Muscle layer of duodenum (tissue), 2 donors: Measurements from ENCODE around the gene MAP3K4.

ENCODE experiments used
- H3K27ac ChIP-seq: one replicate; pipeline ENCODE4 v1.7.0; 2013; ENCODE audit warnings: mild to moderate bottlenecking, low read length
- H3K27me3 ChIP-seq: one replicate; pipeline ENCODE4 v1.7.0; 2013; ENCODE audit warnings: low read depth, mild to moderate bottlenecking, control low read depth, low read length
- H3K36me3 ChIP-seq, 2 donors: one replicate each; pipeline ENCODE4 v1.7.0; 2013; ENCODE audit warnings: low read length in 2 of 2, control low read depth in 1 of 2, mild to moderate bottlenecking in 1 of 2; ENCODE audit not compliant: insufficient read depth in 2 of 2, control insufficient read depth in 1 of 2
- H3K4me1 ChIP-seq, 2 donors: one replicate each; pipeline ENCODE4 v1.7.0; 2013; ENCODE audit warnings: low read length in 2 of 2, mild to moderate bottlenecking in 2 of 2, control low read depth in 1 of 2, moderate library complexity in 1 of 2; ENCODE audit not compliant: insufficient read depth in 2 of 2, control insufficient read depth in 1 of 2
- H3K4me3 ChIP-seq, 2 donors: one replicate each; pipeline ENCODE4 v1.7.0; 2013; ENCODE audit warnings: low read length in 2 of 2, low read depth in 1 of 2, mild to moderate bottlenecking in 1 of 2
- H3K9me3 ChIP-seq, 2 donors: one replicate each; pipeline ENCODE4 v1.7.0; 2013; ENCODE audit warnings: low read length in 2 of 2, control low read depth in 1 of 2, mild to moderate bottlenecking in 1 of 2; ENCODE audit not compliant: control insufficient read depth in 1 of 2
- donor health status: healthy.

The MAP3K4 gene

DNA sequence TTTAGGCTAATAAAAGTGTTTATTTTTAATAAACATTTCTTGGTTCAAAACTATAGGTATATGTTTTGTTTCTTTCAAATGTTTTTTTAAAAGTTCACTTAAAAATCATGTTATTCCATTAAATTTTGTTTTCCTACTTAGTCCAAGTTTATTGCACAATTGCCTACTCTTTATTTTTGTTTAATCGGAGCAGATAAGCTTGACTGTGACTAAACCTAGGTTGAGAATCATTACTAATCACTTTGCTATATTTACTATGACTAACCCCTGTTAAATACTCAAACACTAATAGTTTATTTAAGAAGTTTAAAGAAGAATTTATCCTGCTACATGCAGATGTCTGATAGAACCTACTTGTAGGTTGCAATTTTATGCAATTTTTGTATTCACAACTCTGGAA, 18.8 kb downstream of the MAP3K4 start:
- Histone ChIP-seq H3K27ac (no peak overlapping the region), H3K36me3 (no peaks in the 10 kb centered on the region), H3K4me3 (no peak overlapping the region), H3K27me3 (no peaks in the 10 kb centered on the region), H3K9me3 (no peaks in the 10 kb centered on the region), H3K4me1 (peaks cover 5 to 21% of the 10 kb centered on the region in 2 donors)

- no peaks in the 10 kb centered on the region for H3K36me3 ChIP-seq
- H3K4me1 ChIP-seq = peaks cover 5 to 21% of the 10 kb centered on the region in 2 donors
- H3K9me3 ChIP-seq = no peaks in the 10 kb centered on the region
- H3K27me3 ChIP-seq = no peaks in the 10 kb centered on the region
- H3K27ac ChIP-seq = peak overlapping the region; percentile 19
- H3K4me3 ChIP-seq = no peak overlapping the region
These were observed 20.2 kb downstream of the MAP3K4 start for GRCh38 chr6:161011492-161012480.

DNA sequence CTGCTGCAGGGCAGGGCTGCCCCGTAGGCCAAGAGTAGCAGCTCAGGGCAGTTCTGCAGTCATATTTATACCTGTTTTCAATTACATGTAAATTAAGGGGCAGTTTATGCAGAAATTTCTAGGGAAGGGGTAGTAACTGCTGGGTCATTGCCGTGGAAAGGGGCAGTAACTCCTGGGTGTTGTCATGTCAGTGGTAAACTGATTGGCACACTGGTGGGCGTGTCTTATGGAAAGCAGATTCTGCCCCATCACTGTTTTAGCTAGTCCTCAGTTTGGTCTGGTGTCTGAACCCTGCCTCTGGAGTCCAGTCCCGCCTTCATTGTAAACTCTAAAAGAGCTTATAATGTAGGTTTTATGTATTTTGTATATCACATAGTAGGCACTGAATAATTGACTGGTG, 22.1 kb downstream of the MAP3K4 start:
- Histone ChIP-seq H3K4me1 (peaks cover 5 to 21% of the 10 kb centered on the region in 2 donors), H3K4me3 (no peak overlapping the region), H3K9me3 (no peaks in the 10 kb centered on the region), H3K27ac (no peak overlapping the region), H3K27me3 (no peaks in the 10 kb centered on the region), H3K36me3 (no peaks in the 10 kb centered on the region)

GRCh38 chr6:161017766-161018564, 26.4 kb downstream of the MAP3K4 start:
- peaks cover 0 to 3% of the 10 kb centered on the region in 2 donors for H3K4me1 ChIP-seq
- H3K27me3 ChIP-seq = no peaks in the 10 kb centered on the region
- no peaks in the 10 kb centered on the region for H3K36me3 ChIP-seq
- no peaks in the 10 kb centered on the region for H3K9me3 ChIP-seq
- H3K27ac ChIP-seq = no peak overlapping the region
- no peak overlapping the region for H3K4me3 ChIP-seq

- H3K9me3 ChIP-seq = no peaks in the 10 kb centered on the region
- no peaks in the 10 kb centered on the region for H3K27me3 ChIP-seq
- H3K4me3 ChIP-seq = no peak overlapping the region
- H3K27ac ChIP-seq = no peak overlapping the region
- no peaks in the 10 kb centered on the region for H3K36me3 ChIP-seq
- no peaks in the 10 kb centered on the region for H3K4me1 ChIP-seq
These were observed 27.8 kb downstream of the MAP3K4 start for GRCh38 chr6:161019324-161019839.

DNA sequence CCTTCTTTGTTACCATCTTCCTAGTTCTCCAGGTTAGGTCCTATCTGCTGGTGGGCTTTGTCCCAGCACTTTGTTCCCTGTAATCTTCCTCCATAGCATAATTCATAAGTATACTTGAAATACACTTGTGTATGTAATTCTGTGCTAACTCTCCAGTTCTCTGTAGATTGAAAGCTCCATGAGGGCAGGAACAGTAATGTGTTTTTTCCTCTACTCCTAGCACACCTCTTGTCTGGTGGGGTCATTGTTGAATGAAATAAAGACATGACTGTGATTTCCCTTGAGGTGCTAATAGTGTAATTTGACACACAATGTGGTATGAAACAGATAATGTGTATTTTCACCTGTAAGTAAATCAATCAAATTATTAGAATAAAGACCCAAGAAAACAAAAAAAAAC, 30.0 kb downstream of the MAP3K4 start:
- no peaks in the 10 kb centered on the region for H3K36me3 ChIP-seq
- H3K27ac ChIP-seq = no peak overlapping the region
- no peaks in the 10 kb centered on the region for H3K9me3 ChIP-seq
- H3K4me3 ChIP-seq = no peak overlapping the region
- no peaks in the 10 kb centered on the region for H3K27me3 ChIP-seq
- no peaks in the 10 kb centered on the region for H3K4me1 ChIP-seq

- H3K36me3 ChIP-seq = no peaks in the 10 kb centered on the region
- H3K27me3 ChIP-seq = no peaks in the 10 kb centered on the region
- H3K9me3 ChIP-seq = no peaks in the 10 kb centered on the region
- no peak overlapping the region for H3K4me3 ChIP-seq
- no peaks in the 10 kb centered on the region for H3K4me1 ChIP-seq
- no peak overlapping the region for H3K27ac ChIP-seq
These were observed 30.6 kb downstream of the MAP3K4 start for GRCh38 chr6:161021998-161022743.

DNA sequence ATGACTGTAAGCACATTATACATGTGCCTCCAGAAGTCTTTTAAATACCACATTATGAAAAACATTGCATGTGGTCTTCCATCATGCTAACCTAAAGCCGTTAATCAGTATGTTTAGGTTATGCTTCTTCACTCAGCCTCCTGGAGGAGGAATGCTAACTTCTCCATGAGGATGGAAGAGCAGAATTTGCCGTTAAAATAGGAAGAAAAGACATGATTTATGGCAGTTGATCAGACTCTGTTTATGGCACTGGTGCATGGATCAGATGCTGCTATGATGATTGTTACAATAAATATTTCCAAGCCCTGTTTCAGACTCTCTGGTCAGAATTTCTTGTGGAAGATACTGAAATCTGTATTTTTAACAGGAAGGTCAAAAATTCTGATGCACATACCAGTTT, 31.7 kb downstream of the MAP3K4 start:
- Histone ChIP-seq H3K9me3 (no peaks in the 10 kb centered on the region), H3K4me3 (no peak overlapping the region)

GRCh38 chr6:161024364-161024920, 32.9 kb downstream of the MAP3K4 start:
- Histone ChIP-seq H3K4me3 (no peak overlapping the region), H3K4me1 (peaks cover 0 to 6% of the 10 kb centered on the region in 2 donors), H3K27me3 (no peaks in the 10 kb centered on the region), H3K36me3 (peaks cover 0 to 2% of the 10 kb centered on the region in 2 donors), H3K9me3 (no peaks in the 10 kb centered on the region), H3K27ac (no peak overlapping the region)

More for the DNA sequence above, 31.7 kb downstream of the MAP3K4 start:
- no peaks in the 10 kb centered on the region for H3K4me1 ChIP-seq
- H3K27ac ChIP-seq = no peak overlapping the region
- no peaks in the 10 kb centered on the region for H3K27me3 ChIP-seq
- H3K36me3 ChIP-seq = no peaks in the 10 kb centered on the region

- H3K27me3 ChIP-seq = no peaks in the 10 kb centered on the region
- peaks cover 0 to 9% of the 10 kb centered on the region in 2 donors for H3K36me3 ChIP-seq
These were observed 35.8 kb downstream of the MAP3K4 start for GRCh38 chr6:161027385-161027784.

More at GRCh38 chr6:161027385-161027784, 35.8 kb downstream of the MAP3K4 start:
- no peak overlapping the region for H3K27ac ChIP-seq
- no peak overlapping the region for H3K4me3 ChIP-seq
- no peaks in the 10 kb centered on the region for H3K9me3 ChIP-seq
- H3K4me1 ChIP-seq = peaks cover 0 to 12% of the 10 kb centered on the region in 2 donors
